HepG2 (cell line): ENCODE results near the gene FBXW2. TPM values are rescaled to one million over a fixed set of nuclear protein-coding genes. Genes with fewer than 3 reads are reported as not detected.

Experiments
- ETV6 ChIP-seq: sonication (generic); formaldehyde crosslinking; conservative IDR thresholded peaks from 2 replicates; pipeline ENCODE4 v1.4.0; 2020; ENCODE audit warnings: missing genetic modification reagents
- FIP1L1 ChIP-seq: fragments of 200-400 bp; formaldehyde crosslinking; IDR thresholded peaks from 2 replicates; pipeline ENCODE4 v1.6.1; 2018; ENCODE audit warnings: low read depth, mild to moderate bottlenecking, low read length, moderate library complexity, borderline replicate concordance; ENCODE audit not compliant: insufficient read depth
- FUBP1 ChIP-seq: sonication (generic); formaldehyde crosslinking; IDR thresholded peaks from 2 replicates; pipeline ENCODE4 v1.5.1; 2020; ENCODE audit warnings: missing genetic modification reagents, mild to moderate bottlenecking, borderline replicate concordance
- GABPB1 ChIP-seq: IDR thresholded peaks from 2 replicates; pipeline ENCODE4 v1.6.1; 2016; ENCODE audit warnings: mild to moderate bottlenecking, missing genetic modification reagents, moderate library complexity, missing compliant biosample characterization
- MEIS2 ChIP-seq: sonication (generic); formaldehyde crosslinking; IDR thresholded peaks from 2 replicates; pipeline ENCODE4 v1.9.0; 2021; ENCODE audit warnings: mild to moderate bottlenecking, missing genetic modification reagents
- MYPOP ChIP-seq: sonication (generic); formaldehyde crosslinking; IDR thresholded peaks from 2 replicates; pipeline ENCODE4 v1.8.1; 2023; ENCODE audit warnings: mild to moderate bottlenecking, moderate library complexity, missing genetic modification reagents
- NFRKB ChIP-seq: fragments of 450-650 bp; IDR thresholded peaks from 2 replicates; pipeline ENCODE4 v1.6.1; 2017
- ZNF615 ChIP-seq: sonication (generic); formaldehyde crosslinking; IDR thresholded peaks from 2 replicates; pipeline ENCODE4 v1.5.0; 2020; ENCODE audit warnings: mild to moderate bottlenecking, missing genetic modification reagents, borderline replicate concordance
- ZNF670 ChIP-seq: sonication (generic); formaldehyde crosslinking; IDR thresholded peaks from 2 replicates; pipeline ENCODE4 v1.8.0; 2022; ENCODE audit warnings: mild to moderate bottlenecking, missing genetic modification reagents, borderline replicate concordance
- polyA plus RNA-seq, 8 experiments: library from polyadenylated mRNA; depleted of rRNA in 3 of 8; stranded (reverse) in 7 of 8; unstranded in 1 of 8; fragments of >200 nt; fragmentation: Illumina TruSeq in 4 of 8; extraction: Trizol in 4 of 8; gene quantifications; 2 replicates each; pipeline versions ENCODE4 v1.2.1 to v1.2.3, GENCODE V29; 2011 to 2016; ENCODE audit warnings: low read depth in 4 of 8, missing spikeins in 1 of 8, mixed read lengths in 1 of 8; ENCODE audit not compliant: insufficient read depth in 1 of 8
- total RNA-seq, 5 experiments: library from RNA; depleted of rRNA; stranded (reverse); fragments of >200 nt; fragmentation: Illumina TruSeq; extraction: Trizol; gene quantifications; 2 replicates each; pipeline ENCODE4 v1.2.3, GENCODE V29; 2016; ENCODE audit warnings: low read depth in 1 of 5
- TF ChIP-seq, protein P1 (sequence below): sonication (generic); formaldehyde crosslinking; IDR thresholded peaks from 2 replicates; pipeline ENCODE4 v1.4.0; 2020; ENCODE audit warnings: mild to moderate bottlenecking, missing genetic modification reagents
- TF ChIP-seq, protein P2 (sequence below): IDR thresholded peaks from 2 replicates; pipeline ENCODE4 v1.6.1; 2016; ENCODE audit warnings: low read depth
- TF ChIP-seq, protein P3 (sequence below): sonication (generic); formaldehyde crosslinking; IDR thresholded peaks from 2 replicates; pipeline ENCODE4 v1.9.0; 2021; ENCODE audit warnings: missing genetic modification reagents, borderline replicate concordance

The FBXW2 gene
- total and polyA plus RNA-seq, 2 of the 13 experiments (the other 11 are each of a cell fraction or from before 2014, with no cell fraction given) = 35.4 to 43.1 TPM

DNA sequence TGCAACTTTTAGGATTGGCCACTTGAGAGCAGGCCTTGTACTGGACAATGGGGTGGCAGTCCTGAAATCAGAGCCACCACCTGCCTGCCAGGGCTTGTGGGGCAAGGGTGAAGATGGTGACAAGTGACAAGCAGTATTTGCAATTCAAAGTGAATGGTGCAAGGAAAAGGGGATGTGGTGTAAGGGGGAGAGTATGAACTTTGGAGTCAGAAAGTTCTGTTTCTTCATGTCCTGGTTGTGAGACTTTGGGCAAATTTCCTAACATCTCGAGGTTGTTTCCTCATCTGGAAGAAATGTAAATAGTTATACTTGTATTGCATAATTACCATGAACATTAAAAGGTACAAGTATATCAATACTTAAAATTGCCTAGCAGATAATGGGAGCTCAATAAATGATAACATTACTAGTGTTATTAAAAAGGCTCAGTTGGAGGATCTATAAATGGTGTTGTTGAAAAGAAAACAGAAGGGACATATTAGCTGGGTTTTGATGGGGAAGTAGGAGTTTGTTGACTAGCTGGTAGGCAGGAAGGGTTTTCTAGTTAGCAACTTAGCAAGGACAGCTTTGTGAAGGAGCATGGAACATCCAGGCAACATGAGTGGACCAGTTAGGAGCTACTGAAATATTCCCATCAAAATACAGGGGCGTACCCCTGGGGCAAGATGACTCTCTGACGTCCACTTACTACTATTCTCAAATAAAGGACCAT lies 57.6 kb downstream of the FBXW2 start (continued):
- TF ChIP-seq, protein P1, sequence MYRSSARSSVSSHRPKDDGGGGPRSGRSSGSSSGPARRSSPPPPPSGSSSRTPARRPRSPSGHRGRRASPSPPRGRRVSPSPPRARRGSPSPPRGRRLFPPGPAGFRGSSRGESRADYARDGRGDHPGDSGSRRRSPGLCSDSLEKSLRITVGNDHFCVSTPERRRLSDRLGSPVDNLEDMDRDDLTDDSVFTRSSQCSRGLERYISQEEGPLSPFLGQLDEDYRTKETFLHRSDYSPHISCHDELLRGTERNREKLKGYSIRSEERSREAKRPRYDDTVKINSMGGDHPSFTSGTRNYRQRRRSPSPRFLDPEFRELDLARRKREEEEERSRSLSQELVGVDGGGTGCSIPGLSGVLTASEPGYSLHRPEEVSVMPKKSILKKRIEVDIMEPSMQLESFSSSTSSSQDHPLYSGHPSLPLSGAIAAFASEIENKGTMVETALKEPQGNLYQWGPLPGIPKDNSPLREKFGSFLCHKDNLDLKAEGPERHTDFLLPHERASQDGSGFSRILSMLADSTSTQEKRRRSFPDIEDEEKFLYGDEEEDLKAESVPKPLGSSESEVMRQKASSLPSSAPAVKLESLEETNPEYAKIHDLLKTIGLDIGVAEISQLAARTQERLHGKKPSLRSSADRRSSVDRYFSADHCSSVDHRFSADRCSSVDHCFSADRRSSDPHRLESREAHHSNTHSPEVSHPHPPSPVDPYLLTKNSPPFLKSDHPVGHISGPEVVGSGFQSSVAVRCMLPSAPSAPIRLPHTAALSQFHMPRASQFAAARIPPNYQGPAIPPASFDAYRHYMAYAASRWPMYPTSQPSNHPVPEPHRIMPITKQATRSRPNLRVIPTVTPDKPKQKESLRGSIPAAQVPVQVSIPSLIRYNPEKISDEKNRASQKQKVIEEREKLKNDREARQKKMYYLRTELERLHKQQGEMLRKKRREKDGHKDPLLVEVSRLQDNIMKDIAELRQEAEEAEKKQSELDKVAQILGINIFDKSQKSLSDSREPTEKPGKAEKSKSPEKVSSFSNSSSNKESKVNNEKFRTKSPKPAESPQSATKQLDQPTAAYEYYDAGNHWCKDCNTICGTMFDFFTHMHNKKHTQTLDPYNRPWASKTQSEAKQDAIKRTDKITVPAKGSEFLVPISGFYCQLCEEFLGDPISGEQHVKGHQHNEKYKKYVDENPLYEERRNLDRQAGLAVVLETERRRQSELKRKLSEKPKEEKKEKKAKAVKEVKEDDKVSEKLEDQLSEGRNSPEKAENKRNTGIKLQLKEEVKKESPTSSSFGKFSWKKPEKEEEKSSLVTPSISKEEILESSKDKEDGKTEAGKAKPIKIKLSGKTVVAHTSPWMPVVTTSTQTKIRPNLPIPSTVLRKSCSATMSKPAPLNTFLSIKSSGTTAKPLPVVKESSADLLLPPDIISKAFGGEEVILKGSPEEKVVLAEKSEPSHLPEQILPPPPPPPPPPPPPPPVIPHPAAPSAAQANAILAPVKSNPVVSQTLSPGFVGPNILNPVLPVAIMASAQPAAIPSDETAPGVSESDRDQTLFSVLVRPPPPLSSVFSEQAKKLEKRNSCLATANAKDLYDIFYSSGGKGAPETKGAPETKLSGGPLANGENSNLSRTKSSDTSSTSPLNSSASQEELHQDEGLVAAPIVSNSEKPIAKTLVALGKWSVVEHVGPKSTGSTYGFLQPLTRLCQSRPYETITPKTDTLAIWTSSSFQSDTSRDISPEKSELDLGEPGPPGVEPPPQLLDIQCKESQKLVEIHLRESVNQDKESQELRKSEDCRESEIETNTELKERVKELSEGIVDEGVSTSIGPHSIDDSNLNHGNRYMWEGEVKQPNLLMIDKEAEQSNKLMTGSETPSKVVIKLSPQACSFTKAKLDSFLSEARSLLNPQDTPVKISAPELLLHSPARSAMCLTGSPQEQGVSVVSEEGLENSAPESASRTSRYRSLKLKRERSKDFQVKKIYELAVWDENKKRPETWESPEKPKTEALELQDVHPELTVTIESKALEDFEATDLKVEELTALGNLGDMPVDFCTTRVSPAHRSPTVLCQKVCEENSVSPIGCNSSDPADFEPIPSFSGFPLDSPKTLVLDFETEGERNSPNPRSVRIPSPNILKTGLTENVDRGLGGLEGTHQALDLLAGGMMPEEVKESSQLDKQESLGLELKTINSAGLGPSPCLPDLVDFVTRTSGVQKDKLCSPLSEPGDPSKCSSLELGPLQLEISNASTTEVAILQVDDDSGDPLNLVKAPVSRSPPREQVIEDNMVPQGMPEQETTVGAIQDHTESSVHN = no peak
- TF ChIP-seq ETV6 (CRISPR knock-in tag) (no peak), ZNF670 (CRISPR knock-in tag) (no peak), GABPB1 (CRISPR knock-in tag) (peak; percentile 38; the same call in 1 of the 2 replicates), NFRKB (no peak), MEIS2 (CRISPR knock-in tag) (no peak), FUBP1 (no peak), FIP1L1 (no peak), ZNF615 (no peak), MYPOP (CRISPR knock-in tag) (no peak; the same call in 1 of the 2 replicates)
- TF ChIP-seq, protein P2, sequence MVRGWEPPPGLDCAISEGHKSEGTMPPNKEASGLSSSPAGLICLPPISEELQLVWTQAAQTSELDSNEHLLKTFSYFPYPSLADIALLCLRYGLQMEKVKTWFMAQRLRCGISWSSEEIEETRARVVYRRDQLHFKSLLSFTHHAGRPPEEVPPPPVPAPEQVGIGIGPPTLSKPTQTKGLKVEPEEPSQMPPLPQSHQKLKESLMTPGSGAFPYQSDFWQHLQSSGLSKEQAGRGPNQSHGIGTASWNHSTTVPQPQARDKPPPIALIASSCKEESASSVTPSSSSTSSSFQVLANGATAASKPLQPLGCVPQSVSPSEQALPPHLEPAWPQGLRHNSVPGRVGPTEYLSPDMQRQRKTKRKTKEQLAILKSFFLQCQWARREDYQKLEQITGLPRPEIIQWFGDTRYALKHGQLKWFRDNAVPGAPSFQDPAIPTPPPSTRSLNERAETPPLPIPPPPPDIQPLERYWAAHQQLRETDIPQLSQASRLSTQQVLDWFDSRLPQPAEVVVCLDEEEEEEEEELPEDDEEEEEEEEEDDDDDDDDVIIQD = no peak
- TF ChIP-seq, protein P3, sequence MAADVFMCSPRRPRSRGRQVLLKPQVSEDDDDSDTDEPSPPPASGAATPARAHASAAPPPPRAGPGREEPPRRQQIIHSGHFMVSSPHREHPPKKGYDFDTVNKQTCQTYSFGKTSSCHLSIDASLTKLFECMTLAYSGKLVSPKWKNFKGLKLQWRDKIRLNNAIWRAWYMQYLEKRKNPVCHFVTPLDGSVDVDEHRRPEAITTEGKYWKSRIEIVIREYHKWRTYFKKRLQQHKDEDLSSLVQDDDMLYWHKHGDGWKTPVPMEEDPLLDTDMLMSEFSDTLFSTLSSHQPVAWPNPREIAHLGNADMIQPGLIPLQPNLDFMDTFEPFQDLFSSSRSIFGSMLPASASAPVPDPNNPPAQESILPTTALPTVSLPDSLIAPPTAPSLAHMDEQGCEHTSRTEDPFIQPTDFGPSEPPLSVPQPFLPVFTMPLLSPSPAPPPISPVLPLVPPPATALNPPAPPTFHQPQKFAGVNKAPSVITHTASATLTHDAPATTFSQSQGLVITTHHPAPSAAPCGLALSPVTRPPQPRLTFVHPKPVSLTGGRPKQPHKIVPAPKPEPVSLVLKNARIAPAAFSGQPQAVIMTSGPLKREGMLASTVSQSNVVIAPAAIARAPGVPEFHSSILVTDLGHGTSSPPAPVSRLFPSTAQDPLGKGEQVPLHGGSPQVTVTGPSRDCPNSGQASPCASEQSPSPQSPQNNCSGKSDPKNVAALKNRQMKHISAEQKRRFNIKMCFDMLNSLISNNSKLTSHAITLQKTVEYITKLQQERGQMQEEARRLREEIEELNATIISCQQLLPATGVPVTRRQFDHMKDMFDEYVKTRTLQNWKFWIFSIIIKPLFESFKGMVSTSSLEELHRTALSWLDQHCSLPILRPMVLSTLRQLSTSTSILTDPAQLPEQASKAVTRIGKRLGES = no peak
